GM15510 (cell line): Measurements from ENCODE around the gene CHORDC1.

Source experiments
- POLR2A ChIP-seq: IDR thresholded peaks from 3 replicates; pipeline ENCODE4 v1.6.1; 2011; ENCODE audit warnings: borderline replicate concordance; ENCODE audit not compliant: insufficient read length; ENCODE audit errors: extremely low read depth

Gene CHORDC1

DNA sequence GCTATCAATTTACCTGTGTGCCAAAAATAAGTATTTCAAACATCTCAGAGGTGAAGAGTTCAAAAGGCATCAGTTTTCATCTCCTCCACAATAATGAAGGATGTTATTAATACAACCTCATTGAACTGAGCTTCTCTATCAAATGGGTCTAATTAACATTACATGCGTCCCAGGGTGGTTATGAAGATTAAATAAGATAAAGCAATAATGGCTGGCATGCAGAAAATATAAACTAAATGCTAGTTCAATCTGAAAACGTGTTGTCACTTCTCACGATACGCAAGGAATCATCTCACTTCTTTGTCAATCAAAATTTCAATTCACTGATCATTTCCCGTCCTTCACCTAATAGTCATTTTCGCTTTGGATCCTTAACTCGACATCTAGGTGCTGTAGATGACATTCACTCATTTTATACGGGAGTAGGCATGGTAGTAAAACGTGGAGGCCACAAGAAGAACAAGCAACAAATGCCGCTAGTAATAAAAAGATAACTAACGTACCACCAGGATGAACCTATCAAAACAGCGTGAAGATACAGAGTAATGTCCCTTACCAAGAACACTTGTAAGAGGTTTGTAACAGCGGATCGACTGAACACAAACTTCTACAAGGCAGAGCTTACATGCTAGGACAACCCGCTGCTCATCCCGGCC, 918 bp downstream of the CHORDC1 start:
- TF ChIP-seq POLR2A: no peak

DNA sequence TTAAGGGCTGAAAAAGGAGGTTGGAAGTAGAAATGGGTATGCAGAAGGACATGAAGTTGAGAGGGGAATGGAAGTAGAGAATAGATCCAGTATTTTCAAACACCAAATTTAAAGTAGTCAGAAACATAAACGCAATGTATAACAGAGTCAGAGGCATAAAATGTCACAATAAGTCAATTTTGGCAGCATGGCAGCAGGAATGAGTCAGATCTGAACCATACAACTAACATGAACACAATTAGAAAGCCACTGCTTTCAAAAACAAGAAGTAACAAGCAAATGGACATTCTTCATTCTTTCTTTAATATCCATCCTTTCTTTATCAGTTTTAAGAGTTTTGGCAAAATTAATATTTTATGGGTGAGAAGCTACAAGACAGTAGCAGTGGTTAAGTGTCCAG, 2.5 kb downstream of the CHORDC1 start:
- no peak for TF ChIP-seq POLR2A

DNA sequence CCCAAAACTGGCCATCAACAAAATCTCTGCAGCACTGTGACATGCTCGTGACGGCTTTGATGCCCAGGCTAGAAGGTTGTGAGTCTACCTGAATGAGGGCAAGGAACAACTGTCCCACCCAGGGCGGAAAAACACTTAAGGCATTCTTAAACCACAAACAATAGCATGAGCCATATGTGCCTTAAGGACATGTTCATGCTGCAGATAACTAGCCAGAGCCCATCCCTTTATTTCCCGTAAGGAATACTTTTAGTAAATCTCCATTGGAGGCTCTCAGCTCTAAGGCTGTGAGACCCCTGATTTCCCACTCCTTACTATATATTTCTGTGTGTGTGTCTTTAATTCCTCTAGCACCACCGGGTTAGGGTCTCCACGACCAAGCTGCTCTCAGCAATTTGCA, 3.4 kb downstream of the CHORDC1 start:
- no peak for TF ChIP-seq POLR2A

DNA sequence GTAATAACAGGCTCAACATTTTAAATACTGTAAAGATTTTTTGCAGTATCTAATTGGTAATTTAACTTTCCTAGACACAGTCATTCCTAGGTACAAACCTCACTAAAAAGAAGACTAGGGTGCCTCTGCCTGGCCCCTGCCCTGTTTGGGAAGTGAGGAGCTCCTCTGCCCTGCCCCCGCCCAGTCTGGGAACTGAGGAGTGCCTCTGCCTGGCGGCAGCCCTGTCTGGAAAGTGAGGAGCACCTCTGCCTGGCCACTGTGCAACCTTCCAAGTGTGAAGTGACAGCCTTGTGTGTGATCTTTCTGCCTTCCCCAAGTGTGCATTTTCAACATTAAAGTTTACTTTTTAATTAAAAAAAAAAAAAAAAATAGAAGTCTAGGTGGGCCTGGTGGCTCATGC, 4.2 kb downstream of the CHORDC1 start:
- no peak for TF ChIP-seq POLR2A

DNA sequence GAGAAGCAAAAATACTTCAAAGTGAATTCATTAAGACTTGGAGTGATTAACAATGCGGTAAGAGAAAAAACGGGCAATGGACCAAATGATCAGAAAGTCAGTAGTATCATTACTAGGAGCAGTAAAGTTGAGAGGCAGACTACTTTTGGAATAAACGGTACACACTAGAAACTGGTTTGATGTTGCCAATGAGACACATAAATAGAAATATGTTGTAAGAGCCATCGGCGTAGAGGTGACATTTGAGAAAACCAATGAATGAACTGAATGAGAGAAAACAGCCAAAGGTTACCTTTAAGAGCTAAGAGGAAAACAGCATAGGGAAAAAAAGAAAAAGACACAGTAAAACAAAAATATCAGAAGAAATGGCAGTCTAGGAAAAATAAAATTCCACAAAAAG, 6.2 kb downstream of the CHORDC1 start:
- TF ChIP-seq POLR2A: no peak

DNA sequence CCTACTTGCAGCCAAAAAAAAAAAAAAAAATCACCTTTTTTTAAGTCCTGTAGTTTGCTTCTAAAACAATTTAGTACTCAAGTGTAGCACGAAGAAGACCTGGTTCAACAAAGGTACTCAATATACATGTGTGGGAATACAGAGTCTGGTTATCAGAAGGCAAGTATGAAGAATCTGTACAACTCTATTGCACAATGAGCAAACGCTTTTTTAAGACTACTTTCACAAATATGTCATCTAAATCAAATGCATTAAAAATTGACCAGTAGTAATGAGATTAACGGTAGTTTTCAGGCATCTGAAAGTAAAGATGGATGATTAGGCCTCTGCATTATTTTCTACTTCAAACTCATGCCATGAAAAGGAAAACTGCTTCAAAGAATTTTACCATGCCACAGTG, 9.5 kb downstream of the CHORDC1 start:
- TF ChIP-seq POLR2A: no peak

DNA sequence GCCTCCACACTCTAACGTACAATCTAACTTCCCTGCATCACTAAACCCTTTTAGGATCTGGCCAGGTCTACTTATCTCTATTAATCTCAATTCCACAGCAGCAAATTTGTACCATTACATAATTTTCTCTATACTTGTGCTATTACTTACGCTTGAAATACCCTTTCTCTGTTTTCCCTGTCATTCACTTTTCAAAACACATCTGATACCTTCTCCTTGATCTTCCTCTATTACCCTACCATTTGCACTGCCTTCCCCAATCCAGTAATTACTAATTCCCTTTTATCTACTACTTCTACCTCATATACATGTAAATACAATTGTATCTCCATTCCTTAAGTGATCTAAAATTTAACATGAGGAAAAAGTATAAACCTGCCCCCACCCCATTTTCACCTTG, 14.0 kb downstream of the CHORDC1 start:
- TF ChIP-seq POLR2A: no peak

DNA sequence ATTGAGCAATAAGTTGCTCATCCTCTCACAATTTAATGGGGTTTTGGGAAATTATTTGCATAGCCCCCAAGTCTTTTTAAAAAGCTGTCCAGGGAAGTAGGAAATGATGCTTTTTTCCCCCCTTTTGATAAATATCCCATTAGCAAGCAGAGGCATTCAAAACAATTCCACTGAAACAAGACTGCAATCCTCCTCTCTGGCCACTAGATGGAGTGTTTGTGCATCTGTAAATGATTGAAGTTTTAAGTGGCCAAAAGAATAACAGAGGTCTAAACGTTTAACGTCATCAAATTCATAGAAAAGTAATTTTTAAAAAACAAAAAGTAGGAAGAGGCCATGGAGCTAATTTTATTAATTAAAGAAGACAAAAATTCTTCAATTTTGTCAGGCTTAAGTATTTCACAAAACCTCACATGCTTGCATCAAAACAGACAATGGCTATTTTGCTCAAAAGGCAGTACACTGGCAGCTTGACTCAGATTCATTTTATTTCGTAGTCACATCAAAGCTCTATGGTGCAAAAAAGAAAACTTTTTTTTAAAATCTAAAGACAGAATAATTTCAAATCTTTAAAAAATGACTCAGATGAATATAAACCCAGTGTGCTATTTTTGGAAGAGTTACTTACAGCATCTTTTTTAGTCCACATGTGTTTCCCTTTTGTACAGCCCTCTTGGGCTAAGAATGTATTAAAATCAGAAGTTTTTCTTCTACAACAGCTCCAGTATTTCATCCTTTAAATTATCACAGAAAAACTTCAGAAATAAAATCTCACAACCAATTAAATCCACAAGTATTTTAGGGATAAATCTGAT, 17.8 kb downstream of the CHORDC1 start:
- TF ChIP-seq POLR2A: no peak

DNA sequence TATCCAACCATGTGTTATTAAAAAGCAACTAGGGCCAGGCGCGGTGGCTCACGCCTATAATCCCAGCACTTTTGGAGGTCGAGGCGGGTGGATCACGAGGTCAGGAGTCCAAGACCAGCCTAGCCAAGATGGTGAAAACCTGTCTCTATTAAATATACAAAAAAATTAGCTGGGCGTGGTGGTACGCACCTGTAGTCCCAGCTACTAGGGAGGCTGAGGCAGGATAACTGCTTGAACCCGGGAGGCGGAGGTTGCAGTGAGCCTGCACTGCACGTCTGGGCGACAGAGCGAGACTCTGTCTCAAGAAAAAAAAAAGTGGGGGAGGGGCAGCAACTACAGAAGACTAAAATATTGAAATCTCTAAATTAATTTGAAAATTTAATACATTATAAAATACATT, 18.4 kb downstream of the CHORDC1 start:
- no peak for TF ChIP-seq POLR2A

DNA sequence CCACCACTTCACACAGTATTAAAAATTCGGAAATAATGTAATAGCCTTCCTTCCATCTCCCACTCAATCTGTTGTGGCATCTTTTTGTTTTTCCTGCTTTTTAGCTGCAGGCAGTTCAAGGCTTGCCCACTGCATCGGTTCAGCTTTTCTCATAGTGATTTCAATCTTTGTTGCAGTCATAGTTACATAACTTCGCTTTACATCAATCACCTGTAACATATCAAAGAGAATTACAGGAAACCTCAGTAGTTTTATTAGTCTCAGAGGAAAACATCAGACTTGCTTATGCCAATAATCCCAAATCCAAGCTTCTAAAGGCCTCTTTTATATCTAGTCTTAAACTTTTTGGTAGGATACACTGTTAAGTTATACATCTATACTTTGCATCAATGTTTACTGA, 20.5 kb downstream of the CHORDC1 start:
- no peak for TF ChIP-seq POLR2A

DNA sequence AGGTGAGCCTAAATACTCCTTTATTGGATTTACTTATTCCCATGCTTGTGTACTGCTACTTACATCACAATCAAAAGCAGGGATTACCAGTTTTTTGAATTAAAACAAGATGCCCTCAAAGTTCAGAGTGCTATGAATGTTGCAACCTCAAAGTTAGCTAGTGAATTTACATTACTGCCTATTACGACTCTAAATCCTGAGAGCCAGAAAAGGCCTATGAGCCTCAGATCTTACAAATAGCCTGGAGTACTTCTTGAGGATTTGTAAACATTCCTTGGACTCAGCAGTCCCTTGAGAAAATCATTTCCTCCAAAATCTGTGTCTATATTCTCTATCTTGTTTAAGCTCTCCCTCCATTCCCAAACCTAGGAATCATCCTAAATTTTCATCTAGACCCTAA, 25.5 kb downstream of the CHORDC1 start:
- no peak for TF ChIP-seq POLR2A

DNA sequence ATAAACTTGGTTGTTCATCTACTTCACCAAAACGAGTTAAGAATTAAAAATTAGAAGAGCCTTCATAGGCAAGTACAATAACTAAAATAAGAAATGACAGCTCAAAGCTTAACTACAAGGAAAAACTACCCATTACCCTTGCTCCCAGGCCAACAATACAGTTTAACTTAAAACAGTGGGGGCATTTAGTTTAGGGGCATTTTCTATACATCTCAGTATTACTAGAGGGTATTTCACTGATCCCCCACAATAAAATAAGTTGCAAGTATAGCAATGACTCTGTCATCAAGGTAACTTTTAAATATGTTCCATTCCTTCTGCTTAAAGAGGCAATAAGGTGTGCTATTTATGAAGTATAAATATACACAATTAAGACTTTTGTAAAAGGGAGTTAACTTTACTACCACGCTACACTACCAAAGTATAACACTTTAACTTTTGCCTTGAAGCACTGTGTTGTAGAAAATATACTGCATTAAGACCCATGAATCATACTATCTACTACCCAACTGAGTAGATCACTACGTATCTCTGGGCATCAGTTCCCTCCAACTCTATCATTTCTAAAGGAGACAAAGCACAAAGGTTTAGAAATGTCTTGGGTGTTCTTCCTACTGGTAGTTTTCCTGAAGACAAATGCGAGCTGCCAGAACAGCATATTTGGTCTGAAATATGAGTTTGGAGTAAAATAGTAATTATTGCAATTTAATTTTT, 29.8 kb downstream of the CHORDC1 start:
- no peak for TF ChIP-seq POLR2A

DNA sequence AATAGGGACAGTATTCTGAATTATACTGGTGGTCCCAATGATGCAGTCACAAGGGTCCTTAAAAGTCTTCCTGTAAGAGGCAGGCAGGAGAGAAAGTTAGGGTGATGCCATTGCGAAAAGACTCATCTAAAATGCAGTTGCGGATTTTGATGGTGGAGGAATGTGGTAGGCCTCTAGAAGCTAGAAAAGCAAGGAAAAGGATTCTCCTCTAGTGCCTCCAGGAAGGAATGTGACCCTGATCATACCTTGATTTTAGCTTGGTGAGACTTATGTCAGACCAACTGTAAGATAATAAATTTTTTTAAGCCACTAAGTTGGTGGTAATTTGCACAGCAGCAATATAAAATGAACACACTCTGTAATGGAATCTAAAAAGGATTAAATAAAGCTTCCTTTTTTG, 33.8 kb downstream of the CHORDC1 start:
- TF ChIP-seq POLR2A: no peak

DNA sequence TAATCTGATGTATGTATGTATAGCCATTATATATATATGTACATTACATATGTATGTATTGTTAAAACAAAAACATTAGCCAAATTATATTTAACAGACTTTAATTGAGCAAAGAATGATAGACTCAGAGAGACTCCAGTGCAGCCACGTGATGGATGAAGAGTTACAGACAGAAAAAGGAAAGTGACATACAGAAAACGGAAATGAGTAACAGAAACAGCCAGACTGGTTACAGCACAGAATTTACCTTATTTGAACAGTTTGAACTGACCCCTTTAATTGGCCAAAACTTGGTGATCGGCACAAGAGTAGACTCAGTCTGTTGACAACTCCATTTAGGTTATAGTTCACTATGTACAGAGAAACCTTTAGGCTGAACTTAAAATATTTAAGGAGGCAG, 35.0 kb downstream of the CHORDC1 start:
- no peak for TF ChIP-seq POLR2A

DNA sequence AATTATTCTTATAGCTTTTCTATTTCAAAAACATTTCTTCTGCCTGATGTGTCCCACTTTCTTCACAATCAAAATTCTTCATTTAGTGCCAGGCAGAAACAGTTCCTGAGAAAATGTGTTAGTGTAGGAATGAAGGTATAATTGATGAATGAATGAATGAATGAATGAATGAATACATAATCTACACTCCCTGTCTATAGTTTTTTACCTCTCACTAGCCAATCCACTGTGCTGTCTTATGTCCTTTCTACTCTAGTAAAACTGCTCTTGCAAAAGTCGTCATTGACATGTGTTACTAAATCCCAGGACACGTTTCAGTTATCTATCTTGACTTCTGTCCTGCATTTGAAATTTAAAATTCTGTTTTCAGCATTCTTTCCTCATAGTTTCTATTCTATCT, 42.9 kb downstream of the CHORDC1 start:
- TF ChIP-seq POLR2A: no peak

DNA sequence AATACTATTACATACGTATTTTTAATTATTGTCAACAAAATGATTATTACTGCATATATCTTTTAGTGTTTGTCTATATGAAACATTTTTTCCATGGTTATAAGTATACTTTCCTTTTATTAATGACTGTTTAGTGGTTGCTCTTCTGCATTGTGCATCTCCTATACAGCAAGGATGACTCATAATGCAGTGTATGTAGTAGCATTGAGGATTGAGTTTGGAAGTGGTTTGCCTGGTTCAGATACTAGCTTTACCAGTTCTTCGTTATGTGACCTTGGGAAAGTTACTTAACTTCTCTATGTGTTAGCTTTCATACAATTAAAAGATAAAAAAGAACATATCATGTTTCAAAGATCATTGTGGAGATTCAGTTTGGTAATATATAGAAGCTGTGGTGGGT, 44.1 kb downstream of the CHORDC1 start:
- no peak for TF ChIP-seq POLR2A
